H1 (cell line): ENCODE results near the gene NEDD4L. TPM values are rescaled to one million over a fixed set of nuclear protein-coding genes. Genes with fewer than 3 reads are reported as not detected.

ENCODE experiments used
- CTCF ChIA-PET: fragments of 300-600 bp; sonication (Branson Sonifier 250); formaldehyde crosslinking; loops from one replicate; lab custom pipeline; 2021; ENCODE audit not compliant: partially characterized antibody; lab: Charles Lee
- POLR2A ChIA-PET: fragments of 300-600 bp; sonication (Branson Sonifier 250); formaldehyde crosslinking; loops from one replicate; lab custom pipeline; 2021; ENCODE audit warnings: inconsistent platforms; ENCODE audit not compliant: partially characterized antibody; lab: Charles Lee
- DNase-seq, 2 experiments: peaks; one replicate each; pipeline versions ENCODE4 v3.0.0 to v3.0.0-alpha.2; 2010 to 2022; ENCODE audit warnings: low spot score in 2 of 2, low read depth in 1 of 2, mixed read lengths in 1 of 2
- FAIRE-seq: peaks from 2 replicates; lab custom pipeline; 2011; peaks lifted over from hg19 to GRCh38; lab: Jason Lieb, UNC
- H2AFZ ChIP-seq: 2 replicates; pipeline ENCODE4 v1.8.1; 2012; ENCODE audit warnings: low read length, inconsistent platforms
- H2AK5ac ChIP-seq: 2 replicates; pipeline ENCODE4 v1.6.1; 2013; ENCODE audit warnings: low read depth, low read length
- H2BK120ac ChIP-seq: replicated peaks from 2 replicates; pipeline ENCODE3; 2013; ENCODE audit warnings: low read depth, low read length, inconsistent platforms
- H2BK12ac ChIP-seq: 2 replicates; pipeline ENCODE4 v1.6.1; 2013; ENCODE audit warnings: low read depth, low read length
- H2BK15ac ChIP-seq: 2 replicates; pipeline ENCODE4 v1.6.1; 2013; ENCODE audit warnings: low read length
- H2BK20ac ChIP-seq: 2 replicates; pipeline ENCODE4 v1.6.1; 2013; ENCODE audit warnings: low read length
- H2BK5ac ChIP-seq: 2 replicates; pipeline ENCODE4 v1.6.1; 2013; ENCODE audit warnings: low read depth, low read length
- H3K14ac ChIP-seq: 2 replicates; pipeline ENCODE4 v1.6.1; 2013; ENCODE audit warnings: inconsistent platforms; ENCODE audit not compliant: insufficient read length
- H3K18ac ChIP-seq: 2 replicates; pipeline ENCODE4 v1.6.1; 2013; ENCODE audit warnings: low read length; ENCODE audit errors: extremely low read depth
- H3K23ac ChIP-seq: 2 replicates; pipeline ENCODE4 v1.6.1; 2013; ENCODE audit warnings: inconsistent platforms; ENCODE audit not compliant: insufficient read length
- H3K23me2 ChIP-seq: 2 replicates; pipeline ENCODE4 v1.6.1; 2013; ENCODE audit warnings: low read depth, low read length
- H3K27ac ChIP-seq: 2 replicates; pipeline ENCODE4 v1.6.1; 2011; ENCODE audit warnings: low read depth, low read length, inconsistent platforms
- H3K27me3 ChIP-seq, 4 experiments: replicated peaks in 1 of 4; 1 replicate in 1 of 4; 2 replicates in 3 of 4; pipeline versions ENCODE4 v1.6.1 to v1.8.1; 2011 to 2013; ENCODE audit warnings: low read length in 3 of 4, mild to moderate bottlenecking in 3 of 4, inconsistent platforms in 2 of 4, mixed read lengths in 2 of 4, moderate library complexity in 1 of 4; ENCODE audit not compliant: control insufficient read depth in 3 of 4, insufficient read depth in 3 of 4; ENCODE audit errors: extremely low read depth in 1 of 4
- H3K36me3 ChIP-seq, 4 experiments: 2 replicates each; pipeline versions ENCODE4 v1.6.1 to v1.8.1; 2011 to 2013; ENCODE audit warnings: mild to moderate bottlenecking in 4 of 4, low read length in 3 of 4, moderate library complexity in 2 of 4, control low read depth in 1 of 4, inconsistent platforms in 1 of 4; ENCODE audit not compliant: insufficient read depth in 4 of 4, control insufficient read depth in 2 of 4
- H3K4ac ChIP-seq: replicated peaks from 2 replicates; pipeline ENCODE3; 2013; ENCODE audit warnings: low read length, low read depth, mixed read lengths, inconsistent platforms; ENCODE audit not compliant: insufficient read length
- H3K4me1 ChIP-seq, 4 experiments: replicated peaks in 1 of 4; 1 replicate in 1 of 4; 2 replicates in 3 of 4; pipeline versions ENCODE4 v1.6.1 to v1.8.1; 2011 to 2013; ENCODE audit warnings: low read length in 3 of 4, inconsistent platforms in 2 of 4, mixed read lengths in 1 of 4; ENCODE audit not compliant: insufficient read depth in 4 of 4, control insufficient read depth in 3 of 4
- H3K4me2 ChIP-seq, 2 experiments: 2 replicates each; pipeline versions ENCODE4 v1.6.1 to v1.8.1; 2011 to 2013; ENCODE audit warnings: low read depth in 2 of 2, low read length in 2 of 2, control low read depth in 1 of 2, inconsistent platforms in 1 of 2, mild to moderate bottlenecking in 1 of 2; ENCODE audit not compliant: insufficient read depth in 1 of 2
- H3K4me3 ChIP-seq, 4 experiments: fragments of 200-600, 300-600 bp in 1 of 4; sonication (generic), shearing (Covaris generic), sonication (Bioruptor Twin) in 1 of 4; 2 replicates each; pipeline versions ENCODE4 v1.5.1 to v1.8.1; 2011 to 2016; ENCODE audit warnings: low read length in 4 of 4, low read depth in 3 of 4, control low read depth in 2 of 4, inconsistent platforms in 2 of 4, mild to moderate bottlenecking in 2 of 4, mixed read lengths in 1 of 4, moderate library complexity in 1 of 4; ENCODE audit not compliant: insufficient read depth in 2 of 4; ENCODE audit errors: extremely low read depth in 1 of 4
- H3K56ac ChIP-seq: replicated peaks from 2 replicates; pipeline ENCODE3; 2013; ENCODE audit warnings: low read depth, mild to moderate bottlenecking, mixed read lengths, low read length, inconsistent platforms; ENCODE audit not compliant: insufficient read length
- H3K79me1 ChIP-seq: 2 replicates; pipeline ENCODE4 v1.6.1; 2013; ENCODE audit warnings: low read depth, low read length, control low read depth
- H3K79me2 ChIP-seq, 2 experiments: 2 replicates each; pipeline versions ENCODE4 v1.6.1 to v1.8.1; 2012 to 2013; ENCODE audit warnings: low read length in 2 of 2, mild to moderate bottlenecking in 2 of 2, inconsistent platforms in 1 of 2; ENCODE audit not compliant: insufficient read depth in 2 of 2, control insufficient read depth in 1 of 2
- H3K9ac ChIP-seq, 4 experiments: replicated peaks in 1 of 4; 1 replicate in 1 of 4; 2 replicates in 3 of 4; pipeline versions ENCODE4 v1.6.1 to v1.8.1; 2011 to 2013; ENCODE audit warnings: low read depth in 3 of 4, low read length in 3 of 4, control low read depth in 2 of 4, mild to moderate bottlenecking in 2 of 4, moderate library complexity in 2 of 4, inconsistent platforms in 1 of 4; ENCODE audit errors: extremely low read depth in 1 of 4
- H3K9me3 ChIP-seq, 2 experiments: 2 replicates each; pipeline versions ENCODE4 v1.6.1 to v1.8.1; 2012 to 2013; ENCODE audit warnings: mild to moderate bottlenecking in 2 of 2, moderate library complexity in 2 of 2, control low read depth in 1 of 2, inconsistent platforms in 1 of 2, low read depth in 1 of 2, low read length in 1 of 2, mixed read lengths in 1 of 2; ENCODE audit not compliant: insufficient read depth in 2 of 2
- H4K20me1 ChIP-seq, 2 experiments: replicated peaks in 1 of 2; 2 replicates each; pipeline versions ENCODE3 to v1.8.1; 2011 to 2013; ENCODE audit warnings: inconsistent platforms in 2 of 2, low read length in 2 of 2, mild to moderate bottlenecking in 1 of 2; ENCODE audit not compliant: insufficient read depth in 2 of 2, control insufficient read depth in 1 of 2
- H4K5ac ChIP-seq: 2 replicates; pipeline ENCODE4 v1.6.1; 2013; ENCODE audit warnings: low read length, low read depth, mixed read lengths, inconsistent platforms; ENCODE audit not compliant: insufficient read length
- H4K8ac ChIP-seq: 2 replicates; pipeline ENCODE4 v1.8.0; 2013; ENCODE audit warnings: mild to moderate bottlenecking, moderate library complexity, low read length, inconsistent platforms; ENCODE audit not compliant: insufficient read depth; ENCODE audit errors: extremely low read depth
- H4K91ac ChIP-seq: replicated peaks from 2 replicates; pipeline ENCODE3; 2013; ENCODE audit warnings: low read length, mixed read lengths, inconsistent platforms; ENCODE audit not compliant: insufficient read length
- EZH2 ChIP-seq: fragments of 200-600 bp; sonication (generic); IDR thresholded peaks from 2 replicates; pipeline ENCODE4 v1.7.1; 2012; ENCODE audit warnings: low read depth, mild to moderate bottlenecking, moderate library complexity, low read length, inconsistent platforms; ENCODE audit not compliant: severe bottlenecking
- JUND ChIP-seq: IDR thresholded peaks from 2 replicates; pipeline ENCODE4 v1.6.1; 2011; ENCODE audit warnings: mild to moderate bottlenecking, improper control_type of control experiment, low read length
- TBP ChIP-seq: IDR thresholded peaks from 2 replicates; pipeline ENCODE4 v1.6.1; 2011; ENCODE audit warnings: low read depth, low read length, improper control_type of control experiment
- TCF12 ChIP-seq: IDR thresholded peaks from 2 replicates; pipeline ENCODE4 v1.6.1; 2011; ENCODE audit warnings: low read depth, mild to moderate bottlenecking, low read length
- WGBS, 2 experiments: shearing (Covaris generic) in 1 of 2; methylation state at CpG; one replicate each; pipeline versions ENCODE4 v1.1.6 to v1.1.7; 2013 to 2015; ENCODE audit warnings: low lambda C conversion rate in 2 of 2, mixed read lengths in 2 of 2, inconsistent platforms in 1 of 2, low coverage in 1 of 2, missing lambda C conversion rate in 1 of 2; ENCODE audit not compliant: insufficient replicate concordance in 2 of 2, insufficient coverage in 1 of 2, insufficient read length in 1 of 2; ENCODE audit errors: extremely low coverage in 1 of 2, missing lambda C conversion rate in 1 of 2; 5-methylcytosine and 5-hydroxymethylcytosine counted together
- polyA plus RNA-seq, 7 experiments: library from polyadenylated mRNA; depleted of rRNA in 3 of 7; stranded (reverse) in 5 of 7; unstranded in 2 of 7; fragments of >200 nt in 5 of 7; fragments of 200-250 nt in 2 of 7; gene quantifications; 1 replicate in 5 of 7; 2 replicates in 1 of 7; 4 replicates in 1 of 7; pipeline versions ENCODE4 v1.2.1 to v1.2.3, GENCODE V29; 2011 to 2013; ENCODE audit warnings: missing spikeins in 2 of 7, mixed read lengths in 2 of 7
- total RNA-seq: library from RNA; stranded (reverse); fragmentation: NEBNext Ultra II Directional; extraction: Animal tissue kit (Norgen Biotek cat#: 25700); gene quantifications from 2 replicates; pipeline ENCODE4 v1.2.1, GENCODE V29; 2021

The NEDD4L gene
- total and polyA plus RNA-seq, 2 of the 8 experiments (the other 6 are each of a cell fraction or from before 2014, with no cell fraction given) = 37.3 to 69.8 TPM

- H3K9ac ChIP-seq = no peak overlapping the region
- H3K23me2 ChIP-seq = no peaks in the 10 kb centered on the region
- 94% methylated on average over 12 of the region's 12 CpGs; no CpG with 5 or more reads in 1 of the 2 experiments for WGBS, 2 experiments
- H3K36me3 ChIP-seq = peaks cover 14 to 50% (median 34%) of the 10 kb centered on the region in 4 experiments; a peak in 7 of 8 replicates
- H3K79me2 ChIP-seq = no peaks in the 10 kb centered on the region
- no peak for TF ChIP-seq JUND
- TF ChIP-seq TCF12 = no peak
- no peak for TF ChIP-seq EZH2
- no peak for TF ChIP-seq TBP
- H4K5ac ChIP-seq = no peak overlapping the region
- H2AFZ ChIP-seq = no peak overlapping the region
- H3K27ac ChIP-seq = no peak overlapping the region
- POLR2A ChIA-PET = no interaction called here
- H3K4ac ChIP-seq = no peak overlapping the region
- H4K91ac ChIP-seq = no peak overlapping the region
- peaks cover 0 to 7% (median 0%) of the 10 kb centered on the region in 4 experiments; a peak in 3 of 7 replicates for H3K4me1 ChIP-seq
- no peak overlapping the region for H3K14ac ChIP-seq
- CTCF ChIA-PET = interaction anchor here (0.5 to 9.3 kb wide), 9 partner anchors 10 to 368 kb away, joined by 3 to 62 read pairs (median 6); no protein-coding TSS in a partner anchor
- no peak overlapping the region for H2BK12ac ChIP-seq
- H4K8ac ChIP-seq = no peak overlapping the region; the same call in 1 of the 2 replicates
- no peak overlapping the region for H3K4me2 ChIP-seq
- no peak overlapping the region for H2BK5ac ChIP-seq
- FAIRE-seq = no peak
- H3K27me3 ChIP-seq = no peaks in the 10 kb centered on the region
- no peak overlapping the region for H2BK20ac ChIP-seq
- H2AK5ac ChIP-seq = no peak overlapping the region
- no peak overlapping the region for H3K23ac ChIP-seq
- no peak overlapping the region for H3K4me3 ChIP-seq
- no peak overlapping the region for H2BK120ac ChIP-seq
- H4K20me1 ChIP-seq = peaks cover 0 to 2% of the 10 kb centered on the region in 2 experiments
- no peaks in the 10 kb centered on the region for H3K9me3 ChIP-seq
- no peak overlapping the region for H3K18ac ChIP-seq
- H3K56ac ChIP-seq = no peak overlapping the region
- no peak for DNase-seq
- H2BK15ac ChIP-seq = no peak overlapping the region; the same call in 1 of the 2 replicates
- no peaks in the 10 kb centered on the region for H3K79me1 ChIP-seq
Observed at GRCh38 chr18:58394602-58395425, 350.8 kb downstream of the NEDD4L start.
